Loucy (cell line): ENCODE data around the gene LRRC27.

ENCODE experiments used
- CTCF ChIP-seq: fragments of 200-600 bp; sonication (generic); conservative IDR thresholded peaks from 2 replicates; pipeline ENCODE4 v1.5.1; 2014; ENCODE audit warnings: mild to moderate bottlenecking, antibody characterized with exemption, low read length
- EZH2phosphoT487 ChIP-seq: fragments of 200-600 bp; IDR thresholded peaks from 2 replicates; pipeline ENCODE4 v1.6.1; 2018; ENCODE audit warnings: antibody characterized with exemption, mild to moderate bottlenecking, moderate library complexity, borderline replicate concordance

GRCh38 chr10:132415255-132415654 is 83.3 kb downstream of the LRRC27 start:
- TF ChIP-seq CTCF = no peak
- no peak for TF ChIP-seq EZH2phosphoT487
